Type B pancreatic cell (in vitro differentiated cells): ENCODE measurements around the gene GPC6. TPM values are rescaled to one million over a fixed set of nuclear protein-coding genes. Genes with fewer than 3 reads are reported as not detected.

Experiments
- DNase-seq: peaks from one replicate; pipeline ENCODE4 v3.0.0; 2021; ENCODE audit warnings: mixed read lengths; ENCODE audit not compliant: unreplicated experiment; ENCODE audit errors: extremely low spot score
- H3K27ac Mint-ChIP-seq: 2 replicates; pipeline ENCODE4 v1.8.0; 2021; ENCODE audit warnings: mild to moderate bottlenecking, mixed read lengths
- H3K27me3 Mint-ChIP-seq: 2 replicates; pipeline ENCODE4 v1.8.0; 2021; ENCODE audit warnings: mixed read lengths
- H3K36me3 Mint-ChIP-seq: 2 replicates; pipeline ENCODE4 v1.8.0; 2021; ENCODE audit warnings: mixed read lengths
- H3K4me1 Mint-ChIP-seq: one replicate; pipeline ENCODE4 v1.8.0; 2021; ENCODE audit warnings: mixed read lengths; ENCODE audit not compliant: unreplicated experiment
- H3K4me3 Mint-ChIP-seq: 2 replicates; pipeline ENCODE4 v1.8.0; 2021; ENCODE audit warnings: mild to moderate bottlenecking, mixed read lengths
- H3K9me3 Mint-ChIP-seq: 2 replicates; pipeline ENCODE4 v1.8.0; 2021; ENCODE audit warnings: mixed read lengths
- CTCF ChIP-seq: fragments of 200-600 bp; sonication (generic); conservative IDR thresholded peaks from 2 replicates; pipeline ENCODE4 v1.5.0; 2021; ENCODE audit warnings: antibody characterized with exemption, mild to moderate bottlenecking
- total RNA-seq: library from RNA; stranded (reverse); gene quantifications from 2 replicates; pipeline ENCODE4 v1.2.1, GENCODE V29; 2021; ENCODE audit warnings: low replicate concordance

The GPC6 gene
- total RNA-seq, 1 donor from 2014 or later: 30.5 TPM

DNA sequence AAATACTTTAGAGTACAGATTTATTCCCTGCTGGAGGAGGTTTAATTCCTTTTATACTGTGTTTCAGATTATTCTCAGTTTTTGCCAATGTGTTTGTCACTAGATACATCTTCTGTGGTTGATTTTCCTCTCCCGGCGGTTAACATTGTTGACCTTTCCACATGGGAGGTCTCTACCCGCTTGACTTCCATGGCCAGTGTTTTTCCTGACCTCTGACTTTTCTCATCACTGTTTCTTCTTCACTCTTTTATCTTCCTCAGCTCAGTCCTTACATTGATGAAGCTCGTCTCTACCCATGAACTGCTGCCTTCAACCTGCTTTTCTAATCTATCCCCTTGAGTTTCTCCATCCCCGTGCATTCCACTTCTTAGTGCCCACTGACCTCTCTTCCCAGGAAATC lies 517.4 kb downstream of the GPC6 start:
- no peak for TF ChIP-seq CTCF
- no peak for DNase-seq
- Mint-ChIP-seq H3K27me3 (peaks cover 6% of the 10 kb centered on the region), H3K36me3 (peaks cover 5% of the 10 kb centered on the region), H3K9me3 (peaks cover 8% of the 10 kb centered on the region), H3K4me1 (peaks cover 13% of the 10 kb centered on the region), H3K4me3 (no peak overlapping the region), H3K27ac (no peak overlapping the region)

DNA sequence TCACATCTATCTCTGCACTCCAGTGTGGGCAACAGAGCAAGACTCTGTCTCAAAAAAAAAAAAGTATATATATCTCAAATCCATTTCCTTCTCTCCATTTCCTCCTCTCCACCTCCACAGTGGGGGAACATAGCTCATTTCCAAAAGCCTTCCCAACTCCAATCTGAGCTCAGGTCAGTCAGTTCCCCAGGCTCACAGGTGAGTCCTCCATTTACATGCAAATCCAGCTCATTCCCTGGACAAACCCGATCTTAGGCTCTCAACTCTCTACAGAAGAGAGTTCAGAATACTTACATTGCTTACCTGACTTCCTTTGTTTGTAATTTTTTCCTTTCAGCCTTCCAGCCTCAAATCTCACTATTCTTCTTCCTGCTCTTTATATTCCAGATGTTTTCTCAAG lies 518.3 kb downstream of the GPC6 start:
- Mint-ChIP-seq H3K4me3 (no peak overlapping the region), H3K9me3 (peaks cover 7% of the 10 kb centered on the region), H3K4me1 (peaks cover 9% of the 10 kb centered on the region), H3K27me3 (peaks cover 6% of the 10 kb centered on the region), H3K36me3 (peaks cover 5% of the 10 kb centered on the region), H3K27ac (no peak overlapping the region)
- no peak for DNase-seq
- TF ChIP-seq CTCF: no peak

GRCh38 chr13:93745884-93746283 lies 519.3 kb downstream of the GPC6 start:
- peaks cover 7% of the 10 kb centered on the region for H3K9me3 Mint-ChIP-seq
- no peak overlapping the region for H3K4me3 Mint-ChIP-seq
- H3K4me1 Mint-ChIP-seq: peaks cover 4% of the 10 kb centered on the region
- H3K27me3 Mint-ChIP-seq: peaks cover 6% of the 10 kb centered on the region
- H3K36me3 Mint-ChIP-seq: peaks cover 5% of the 10 kb centered on the region
- H3K27ac Mint-ChIP-seq: no peak overlapping the region
- DNase-seq: no peak
- no peak for TF ChIP-seq CTCF

DNA sequence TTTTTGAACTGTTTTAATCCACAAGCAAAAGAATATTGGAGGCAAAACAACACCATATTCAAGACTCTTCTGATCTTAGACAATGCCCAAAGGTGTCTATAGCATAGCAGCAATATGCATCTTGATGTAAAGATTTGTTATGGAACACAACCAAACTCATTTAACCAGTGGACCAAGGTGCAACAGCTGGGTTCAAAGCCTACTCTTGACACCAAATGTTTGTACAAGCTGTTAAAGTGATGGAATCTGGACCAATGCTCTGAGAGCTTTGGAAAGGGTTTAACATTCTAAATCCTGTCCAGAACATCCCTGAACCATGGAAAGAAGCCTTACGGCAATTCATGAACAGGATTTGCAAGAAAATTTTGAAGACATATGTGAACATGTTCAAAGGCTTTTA lies 520.0 kb downstream of the GPC6 start:
- Mint-ChIP-seq H3K27me3 (peaks cover 6% of the 10 kb centered on the region), H3K36me3 (peaks cover 6% of the 10 kb centered on the region), H3K9me3 (peaks cover 8% of the 10 kb centered on the region), H3K27ac (no peak overlapping the region), H3K4me3 (no peak overlapping the region), H3K4me1 (peaks cover 4% of the 10 kb centered on the region)
- DNase-seq: no peak
- no peak for TF ChIP-seq CTCF

- no peak for TF ChIP-seq CTCF
- Mint-ChIP-seq H3K27ac (no peak overlapping the region), H3K4me1 (peaks cover 11% of the 10 kb centered on the region), H3K9me3 (peaks cover 5% of the 10 kb centered on the region), H3K36me3 (peaks cover 4% of the 10 kb centered on the region), H3K27me3 (no peaks in the 10 kb centered on the region), H3K4me3 (no peak overlapping the region)
- no peak for DNase-seq
Measured at GRCh38 chr13:93750676-93751075, 524.1 kb downstream of the GPC6 start.

GRCh38 chr13:93751117-93751516 lies 524.5 kb downstream of the GPC6 start:
- H3K9me3 Mint-ChIP-seq: peaks cover 5% of the 10 kb centered on the region
- H3K27me3 Mint-ChIP-seq: no peaks in the 10 kb centered on the region
- no peak for TF ChIP-seq CTCF
- H3K4me3 Mint-ChIP-seq: no peak overlapping the region
- no peak for DNase-seq
- H3K27ac Mint-ChIP-seq: no peak overlapping the region
- peaks cover 11% of the 10 kb centered on the region for H3K4me1 Mint-ChIP-seq
- H3K36me3 Mint-ChIP-seq: peaks cover 4% of the 10 kb centered on the region
